Neural progenitor cell (in vitro differentiated cells): Measurements from ENCODE around the gene ADRB2.

ENCODE experiments used
- EZH2 ChIP-seq: fragments of 200-600 bp; sonication (generic); IDR thresholded peaks from 2 replicates; pipeline ENCODE4 v1.6.1; 2017; ENCODE audit warnings: antibody characterized with exemption, mild to moderate bottlenecking, moderate library complexity
- EZH2phosphoT487 ChIP-seq: fragments of 200-600 bp; sonication (generic); IDR thresholded peaks from 2 replicates; pipeline ENCODE4 v1.6.1; 2017; ENCODE audit warnings: antibody characterized with exemption
- TF ChIP-seq, protein P1 (sequence below): fragments of 200-600 bp; sonication (generic); IDR thresholded peaks from 2 replicates; pipeline ENCODE4 v1.5.1; 2017; ENCODE audit warnings: antibody characterized with exemption, mild to moderate bottlenecking

DNA sequence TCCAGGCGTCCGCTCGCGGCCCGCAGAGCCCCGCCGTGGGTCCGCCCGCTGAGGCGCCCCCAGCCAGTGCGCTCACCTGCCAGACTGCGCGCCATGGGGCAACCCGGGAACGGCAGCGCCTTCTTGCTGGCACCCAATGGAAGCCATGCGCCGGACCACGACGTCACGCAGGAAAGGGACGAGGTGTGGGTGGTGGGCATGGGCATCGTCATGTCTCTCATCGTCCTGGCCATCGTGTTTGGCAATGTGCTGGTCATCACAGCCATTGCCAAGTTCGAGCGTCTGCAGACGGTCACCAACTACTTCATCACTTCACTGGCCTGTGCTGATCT, 294 bp downstream of the ADRB2 start:
- TF ChIP-seq, protein P1, sequence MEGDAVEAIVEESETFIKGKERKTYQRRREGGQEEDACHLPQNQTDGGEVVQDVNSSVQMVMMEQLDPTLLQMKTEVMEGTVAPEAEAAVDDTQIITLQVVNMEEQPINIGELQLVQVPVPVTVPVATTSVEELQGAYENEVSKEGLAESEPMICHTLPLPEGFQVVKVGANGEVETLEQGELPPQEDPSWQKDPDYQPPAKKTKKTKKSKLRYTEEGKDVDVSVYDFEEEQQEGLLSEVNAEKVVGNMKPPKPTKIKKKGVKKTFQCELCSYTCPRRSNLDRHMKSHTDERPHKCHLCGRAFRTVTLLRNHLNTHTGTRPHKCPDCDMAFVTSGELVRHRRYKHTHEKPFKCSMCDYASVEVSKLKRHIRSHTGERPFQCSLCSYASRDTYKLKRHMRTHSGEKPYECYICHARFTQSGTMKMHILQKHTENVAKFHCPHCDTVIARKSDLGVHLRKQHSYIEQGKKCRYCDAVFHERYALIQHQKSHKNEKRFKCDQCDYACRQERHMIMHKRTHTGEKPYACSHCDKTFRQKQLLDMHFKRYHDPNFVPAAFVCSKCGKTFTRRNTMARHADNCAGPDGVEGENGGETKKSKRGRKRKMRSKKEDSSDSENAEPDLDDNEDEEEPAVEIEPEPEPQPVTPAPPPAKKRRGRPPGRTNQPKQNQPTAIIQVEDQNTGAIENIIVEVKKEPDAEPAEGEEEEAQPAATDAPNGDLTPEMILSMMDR: no peak
- TF ChIP-seq EZH2: no peak
- TF ChIP-seq EZH2phosphoT487: no peak
